DND-41 (cell line): ENCODE results near the gene CDH12.

ENCODE experiments used
- ATAC-seq: fragments of 200-7000 bp; cut with Tn5 transposase; 3 replicates; pipeline ENCODE4 v1.9.1; 2021; ENCODE audit warnings: low read depth; ENCODE audit not compliant: insufficient read depth
- DNase-seq: peaks from one replicate; pipeline ENCODE4 v3.0.0-alpha.2; 2020
- H2AFZ ChIP-seq: 2 replicates; pipeline ENCODE4 v1.6.0; 2012; ENCODE audit warnings: low read depth, low read length
- H3K27ac ChIP-seq: 2 replicates; pipeline ENCODE4 v1.5.1; 2012; ENCODE audit warnings: low read length, inconsistent platforms
- H3K27me3 ChIP-seq: fragments of 200-600 bp; sonication (generic); 2 replicates; pipeline ENCODE4 v1.6.0; 2012; ENCODE audit warnings: low read length, mild to moderate bottlenecking, inconsistent platforms; ENCODE audit not compliant: insufficient read depth, poor library complexity
- H3K36me3 ChIP-seq: 2 replicates; pipeline ENCODE4 v1.5.1; 2012; ENCODE audit warnings: low read length, inconsistent platforms; ENCODE audit not compliant: insufficient read depth
- H3K4me1 ChIP-seq: 2 replicates; pipeline ENCODE4 v1.5.1; 2012; ENCODE audit warnings: mild to moderate bottlenecking, low read length; ENCODE audit not compliant: insufficient read depth
- H3K4me2 ChIP-seq: 2 replicates; pipeline ENCODE4 v1.6.0; 2012; ENCODE audit warnings: mild to moderate bottlenecking, moderate library complexity, low read length, inconsistent platforms; ENCODE audit not compliant: insufficient read depth
- H3K4me3 ChIP-seq, 2 experiments: fragments of 200-600 bp in 1 of 2; shearing (Covaris generic) in 1 of 2; 2 replicates each; pipeline ENCODE4 v1.5.1; 2012 to 2016; ENCODE audit warnings: inconsistent platforms in 2 of 2, low read length in 2 of 2, mild to moderate bottlenecking in 2 of 2, low read depth in 1 of 2, moderate library complexity in 1 of 2
- H3K79me2 ChIP-seq: 2 replicates; pipeline ENCODE4 v1.6.0; 2012; ENCODE audit warnings: low read length, inconsistent platforms; ENCODE audit not compliant: insufficient read depth
- H3K9ac ChIP-seq: 2 replicates; pipeline ENCODE4 v1.6.0; 2012; ENCODE audit warnings: low read depth, mild to moderate bottlenecking, inconsistent platforms, low read length, moderate library complexity
- H3K9me3 ChIP-seq: 2 replicates; pipeline ENCODE4 v1.5.1; 2012; ENCODE audit warnings: low read length, moderate library complexity, mild to moderate bottlenecking, inconsistent platforms; ENCODE audit not compliant: insufficient read depth, severe bottlenecking
- H4K20me1 ChIP-seq: 2 replicates; pipeline ENCODE4 v1.6.0; 2012; ENCODE audit warnings: low read length; ENCODE audit not compliant: insufficient read depth
- EZH2 ChIP-seq: IDR thresholded peaks from 3 replicates; pipeline ENCODE4 v1.6.1; 2012; ENCODE audit warnings: borderline replicate concordance, low read depth, mild to moderate bottlenecking, moderate library complexity, low read length, inconsistent platforms; ENCODE audit not compliant: severe bottlenecking
- TF ChIP-seq, protein P1 (sequence below): IDR thresholded peaks from 2 replicates; pipeline ENCODE4 v1.5.1; 2012; ENCODE audit warnings: borderline replicate concordance, low read length, moderate library complexity, mild to moderate bottlenecking; ENCODE audit not compliant: poor library complexity, severe bottlenecking; ENCODE audit errors: extremely low read depth

CDH12 gene

GRCh38 chr5:22542340-22542739 is 310.8 kb downstream of the CDH12 start:
- H3K27me3 ChIP-seq = no peaks in the 10 kb centered on the region
- ATAC-seq = no peak
- H3K4me2 ChIP-seq = no peak overlapping the region
- no peaks in the 10 kb centered on the region for H3K4me1 ChIP-seq
- no peak overlapping the region for H3K9ac ChIP-seq
- no peak overlapping the region for H2AFZ ChIP-seq
- DNase-seq = no peak
- TF ChIP-seq EZH2 = no peak
- TF ChIP-seq, protein P1, sequence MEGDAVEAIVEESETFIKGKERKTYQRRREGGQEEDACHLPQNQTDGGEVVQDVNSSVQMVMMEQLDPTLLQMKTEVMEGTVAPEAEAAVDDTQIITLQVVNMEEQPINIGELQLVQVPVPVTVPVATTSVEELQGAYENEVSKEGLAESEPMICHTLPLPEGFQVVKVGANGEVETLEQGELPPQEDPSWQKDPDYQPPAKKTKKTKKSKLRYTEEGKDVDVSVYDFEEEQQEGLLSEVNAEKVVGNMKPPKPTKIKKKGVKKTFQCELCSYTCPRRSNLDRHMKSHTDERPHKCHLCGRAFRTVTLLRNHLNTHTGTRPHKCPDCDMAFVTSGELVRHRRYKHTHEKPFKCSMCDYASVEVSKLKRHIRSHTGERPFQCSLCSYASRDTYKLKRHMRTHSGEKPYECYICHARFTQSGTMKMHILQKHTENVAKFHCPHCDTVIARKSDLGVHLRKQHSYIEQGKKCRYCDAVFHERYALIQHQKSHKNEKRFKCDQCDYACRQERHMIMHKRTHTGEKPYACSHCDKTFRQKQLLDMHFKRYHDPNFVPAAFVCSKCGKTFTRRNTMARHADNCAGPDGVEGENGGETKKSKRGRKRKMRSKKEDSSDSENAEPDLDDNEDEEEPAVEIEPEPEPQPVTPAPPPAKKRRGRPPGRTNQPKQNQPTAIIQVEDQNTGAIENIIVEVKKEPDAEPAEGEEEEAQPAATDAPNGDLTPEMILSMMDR = no peak
- no peak overlapping the region for H3K4me3 ChIP-seq
- H3K9me3 ChIP-seq = no peaks in the 10 kb centered on the region
- H3K27ac ChIP-seq = no peak overlapping the region
- no peaks in the 10 kb centered on the region for H3K36me3 ChIP-seq
- H4K20me1 ChIP-seq = no peaks in the 10 kb centered on the region
- no peaks in the 10 kb centered on the region for H3K79me2 ChIP-seq

DNA sequence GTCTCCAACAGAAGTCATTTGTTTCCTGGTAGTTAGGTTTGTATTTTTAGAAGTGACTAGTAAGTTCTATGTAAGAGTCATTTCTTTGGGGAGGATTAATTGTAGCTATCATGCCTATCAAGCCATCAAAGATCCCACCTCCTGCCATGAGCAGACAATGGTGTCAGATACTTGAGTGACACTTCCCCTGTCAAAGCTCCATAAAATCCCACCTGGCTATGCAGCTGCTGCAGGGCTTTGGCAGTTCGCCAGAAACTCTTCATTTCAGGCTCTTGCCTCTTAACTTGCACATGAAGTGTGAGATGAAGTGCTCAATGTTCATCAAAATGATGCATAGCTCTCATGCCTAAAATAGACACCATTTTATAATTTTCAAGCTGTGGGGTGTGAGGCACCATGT is 312.1 kb downstream of the CDH12 start:
- ATAC-seq (no peak), DNase-seq (no peak)
- Histone ChIP-seq H2AFZ (no peak overlapping the region), H3K27me3 (no peaks in the 10 kb centered on the region), H3K4me1 (no peaks in the 10 kb centered on the region), H3K4me3 (no peak overlapping the region), H3K9ac (no peak overlapping the region), H3K36me3 (no peaks in the 10 kb centered on the region), H4K20me1 (no peaks in the 10 kb centered on the region), H3K9me3 (no peaks in the 10 kb centered on the region), H3K79me2 (no peaks in the 10 kb centered on the region), H3K4me2 (no peak overlapping the region), H3K27ac (no peak overlapping the region)
- TF ChIP-seq EZH2 = no peak
- TF ChIP-seq, protein P1 = no peak

DNA sequence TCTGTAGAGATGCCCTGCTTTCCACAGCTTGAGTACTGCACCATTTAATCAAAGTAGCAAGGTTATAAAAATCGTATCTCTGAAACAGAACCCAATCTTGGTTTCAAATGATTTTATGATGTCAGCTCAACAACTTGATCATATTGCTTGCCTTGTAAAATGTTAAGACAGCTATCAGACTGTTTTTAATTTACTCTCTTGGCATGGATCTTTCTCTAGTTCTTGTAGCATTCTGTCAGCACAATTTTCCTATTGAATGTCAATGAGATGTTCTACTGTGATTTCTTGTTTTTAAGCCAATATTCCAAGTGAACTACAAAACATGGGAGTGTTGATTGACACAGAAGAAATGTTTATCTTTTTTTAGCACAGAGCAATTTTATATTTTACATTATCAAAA is 313.4 kb downstream of the CDH12 start:
- Histone ChIP-seq H3K79me2 (no peaks in the 10 kb centered on the region), H2AFZ (no peak overlapping the region), H3K9ac (no peak overlapping the region), H3K4me2 (no peak overlapping the region), H3K4me1 (no peaks in the 10 kb centered on the region), H3K27me3 (no peaks in the 10 kb centered on the region), H3K9me3 (no peaks in the 10 kb centered on the region), H3K27ac (no peak overlapping the region), H3K4me3 (no peak overlapping the region), H3K36me3 (no peaks in the 10 kb centered on the region), H4K20me1 (no peaks in the 10 kb centered on the region)
- no peak for DNase-seq
- TF ChIP-seq, protein P1 = no peak
- TF ChIP-seq EZH2 = no peak
- ATAC-seq = no peak

DNA sequence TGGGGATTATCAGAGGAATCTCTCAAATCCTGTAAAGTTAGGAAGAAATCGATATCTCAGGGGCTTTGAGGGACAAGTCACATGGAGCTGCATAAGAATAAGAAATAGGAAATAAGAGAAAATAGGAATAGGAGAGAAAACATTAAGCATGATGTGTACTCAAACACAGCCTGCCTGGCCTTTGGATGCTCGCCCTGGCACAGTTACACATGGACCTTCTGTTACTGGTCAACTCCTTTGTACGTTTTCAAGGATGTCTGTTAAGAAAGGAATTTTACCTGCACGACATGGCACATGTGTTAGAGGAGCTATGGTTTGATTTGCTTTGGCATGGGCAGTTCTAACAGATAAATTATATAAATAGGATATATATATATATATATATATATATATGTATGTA is 321.2 kb downstream of the CDH12 start:
- no peak for ATAC-seq
- H3K27me3 ChIP-seq = no peaks in the 10 kb centered on the region
- no peak overlapping the region for H3K4me3 ChIP-seq
- no peak for DNase-seq
- H3K79me2 ChIP-seq = no peaks in the 10 kb centered on the region
- no peak overlapping the region for H2AFZ ChIP-seq
- no peak for TF ChIP-seq EZH2
- TF ChIP-seq, protein P1 = no peak
- no peak overlapping the region for H3K27ac ChIP-seq
- H4K20me1 ChIP-seq = no peaks in the 10 kb centered on the region
- no peak overlapping the region for H3K9ac ChIP-seq
- H3K9me3 ChIP-seq = no peaks in the 10 kb centered on the region
- H3K4me2 ChIP-seq = no peak overlapping the region
- H3K36me3 ChIP-seq = no peaks in the 10 kb centered on the region
- no peaks in the 10 kb centered on the region for H3K4me1 ChIP-seq
